GM21360 (cell line): ENCODE measurements around the gene TUBB4A.

Experiments
- ATAC-seq: cut with Tn5 transposase; IDR thresholded peaks from one replicate; pipeline ENCODE4 v1.9.1; 2021; ENCODE audit warnings: mild to moderate bottlenecking, moderate library complexity; ENCODE audit not compliant: unreplicated experiment

Gene TUBB4A

GRCh38 chr19:6446452-6446851 is 55.7 kb downstream of the TUBB4A start:
- ATAC-seq = no peak
